Measurements from ENCODE around the gene B3GNT2. TPM values are rescaled to one million over a fixed set of nuclear protein-coding genes. Genes with fewer than 3 reads are reported as not detected.
A peak's percentile ranks its signal among the peaks of the same experiment; 100 is the strongest.

The B3GNT2 gene
- total and polyA plus RNA-seq, 2 of the 4 experiments (the other 2 are of a cell fraction): 5.0 to 11.1 TPM

DNA sequence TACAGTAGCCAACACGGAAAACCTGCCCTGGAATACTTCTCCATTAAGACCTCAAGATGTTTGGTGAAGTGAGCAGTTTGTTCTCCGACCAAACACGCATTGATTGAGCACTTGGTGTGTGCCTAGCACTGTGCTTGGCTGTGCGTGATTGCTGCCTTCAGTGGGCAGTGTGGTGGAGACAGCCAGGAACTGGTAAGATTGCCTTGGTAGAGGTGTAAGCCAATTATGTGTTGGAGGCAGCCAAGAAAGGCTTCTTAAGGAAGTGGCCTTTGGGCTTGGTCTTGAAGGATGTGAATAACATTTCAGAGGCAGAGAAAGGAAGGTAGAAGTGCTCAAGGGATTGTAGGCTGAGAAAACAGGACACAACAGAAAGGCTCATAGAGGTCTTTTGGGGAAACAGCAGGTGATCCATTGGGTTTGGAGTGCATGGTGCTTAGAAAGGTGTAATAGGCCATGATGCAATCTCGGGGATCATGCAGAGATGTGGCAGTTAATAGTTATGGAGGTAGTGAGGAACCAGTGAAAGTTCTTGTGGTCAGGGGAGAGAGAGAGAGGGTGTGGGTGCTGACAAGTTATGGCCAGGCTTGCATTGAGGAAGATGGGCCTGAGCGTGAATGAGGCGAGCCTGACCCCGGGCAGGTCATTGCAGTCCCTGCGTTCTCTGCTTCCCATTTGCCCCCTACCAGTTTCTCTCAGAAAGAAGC is 6.3 kb downstream of the B3GNT2 start:
- peaks cover 6% of the 10 kb centered on the region for H3K4me1 ChIP-seq (ENCODE audit: control insufficient read depth, insufficient read depth, low read length)
- H3K23ac ChIP-seq (ENCODE audit: low read depth, low read length): no peak overlapping the region
- no peak overlapping the region for H3K4ac ChIP-seq (ENCODE audit: low read depth, low read length)
- ATAC-seq (ENCODE audit: low read depth) (no peak), DNase-seq (no peak)
- no TSS peak for BruUV-seq (replicated peaks)
- H2BK15ac ChIP-seq (ENCODE audit: low read depth, low read length): no peak overlapping the region
- CTCF ChIA-PET: no interaction called here
- no peak overlapping the region for H2AK5ac ChIP-seq (ENCODE audit: low read depth, low read length)
- no peak overlapping the region for H3K4me3 ChIP-seq (ENCODE audit: insufficient read depth, low read depth, low read length)
- H3K27ac ChIP-seq (ENCODE audit: insufficient read depth, low read length): no peak overlapping the region; the same call in 1 of the 2 replicates
- H3K4me2 ChIP-seq (ENCODE audit: low read depth, low read length): no peak overlapping the region; the same call in 1 of the 2 replicates
- no peak overlapping the region for H3K9ac ChIP-seq (ENCODE audit: low read depth, low read length)
- 93% methylated on average over 2 of the region's 9 CpGs; no CpG with 5 or more reads in 1 of the 2 experiments for WGBS, 2 experiments (ENCODE audit: extremely low coverage in 2 of 2, insufficient read length in 1 of 2)
- H3K36me3 ChIP-seq (ENCODE audit: control insufficient read depth, insufficient read depth, low read length): no peaks in the 10 kb centered on the region
- H2BK20ac ChIP-seq (ENCODE audit: low read depth, low read length): no peak overlapping the region
- H3K9me3 ChIP-seq (ENCODE audit: control insufficient read depth, insufficient read depth, low read length): no peaks in the 10 kb centered on the region
- no peak overlapping the region; the same call in 1 of the 2 replicates for H3K14ac ChIP-seq (replicated peaks; ENCODE audit: low read depth, low read length)
- peaks cover 34 to 60% of the 10 kb centered on the region in 2 experiments for H3K79me1 ChIP-seq (ENCODE audit: low read depth in 1 of 2, low read length in 2 of 2)
- H3K27me3 ChIP-seq (ENCODE audit: control insufficient read depth, insufficient read depth, low read length): no peaks in the 10 kb centered on the region
- in situ Hi-C loops (cut with MboI; ENCODE audit: low sequenced_read_pairs) (no loop called here), dilution Hi-C loops (cut with HindIII; ENCODE audit: low sequenced_read_pairs, unreplicated experiment) (no loop called here), intact Hi-C loops (cut with micrococcal nuclease) (no loop called here)
- no peak overlapping the region for H2AFZ ChIP-seq (replicated peaks; ENCODE audit: low read length, poor library complexity)
- H4K91ac ChIP-seq (ENCODE audit: insufficient read depth, low read depth, low read length): no peak overlapping the region
- no peak overlapping the region for H2BK5ac ChIP-seq (ENCODE audit: low read depth, low read length, poor library complexity, severe bottlenecking)
- H4K20me1 ChIP-seq (ENCODE audit: insufficient read depth, low read length): peaks cover 33% of the 10 kb centered on the region
- H2AK9ac ChIP-seq (replicated peaks; ENCODE audit: low read depth, low read length, poor library complexity): no peak overlapping the region
- H2BK120ac ChIP-seq (ENCODE audit: low read depth, low read length): no peak overlapping the region
- peaks cover 6% of the 10 kb centered on the region; the same call in 1 of the 2 replicates for H3K9me1 ChIP-seq (ENCODE audit: insufficient read depth, low read length)
- H3K18ac ChIP-seq (ENCODE audit: low read depth, low read length): 0 out of 2 replicates have a peak overlapping the region, but pooled peaks have one; percentile 16
- POLR2A ChIA-PET (ENCODE audit: unreplicated experiment): no interaction called here
- H3K56ac ChIP-seq (ENCODE audit: extremely low read depth, insufficient read depth, low read length): no peak overlapping the region
- no peak overlapping the region for H4K8ac ChIP-seq (ENCODE audit: low read depth in 2 of 2, low read length in 2 of 2)
- H4K5ac ChIP-seq (ENCODE audit: low read depth, low read length): no peak overlapping the region; the same call in 1 of the 2 replicates
- TF ChIP-seq, protein P1, sequence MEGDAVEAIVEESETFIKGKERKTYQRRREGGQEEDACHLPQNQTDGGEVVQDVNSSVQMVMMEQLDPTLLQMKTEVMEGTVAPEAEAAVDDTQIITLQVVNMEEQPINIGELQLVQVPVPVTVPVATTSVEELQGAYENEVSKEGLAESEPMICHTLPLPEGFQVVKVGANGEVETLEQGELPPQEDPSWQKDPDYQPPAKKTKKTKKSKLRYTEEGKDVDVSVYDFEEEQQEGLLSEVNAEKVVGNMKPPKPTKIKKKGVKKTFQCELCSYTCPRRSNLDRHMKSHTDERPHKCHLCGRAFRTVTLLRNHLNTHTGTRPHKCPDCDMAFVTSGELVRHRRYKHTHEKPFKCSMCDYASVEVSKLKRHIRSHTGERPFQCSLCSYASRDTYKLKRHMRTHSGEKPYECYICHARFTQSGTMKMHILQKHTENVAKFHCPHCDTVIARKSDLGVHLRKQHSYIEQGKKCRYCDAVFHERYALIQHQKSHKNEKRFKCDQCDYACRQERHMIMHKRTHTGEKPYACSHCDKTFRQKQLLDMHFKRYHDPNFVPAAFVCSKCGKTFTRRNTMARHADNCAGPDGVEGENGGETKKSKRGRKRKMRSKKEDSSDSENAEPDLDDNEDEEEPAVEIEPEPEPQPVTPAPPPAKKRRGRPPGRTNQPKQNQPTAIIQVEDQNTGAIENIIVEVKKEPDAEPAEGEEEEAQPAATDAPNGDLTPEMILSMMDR (conservative IDR thresholded peaks at IDR 0.05; ENCODE audit: low read depth, low read length): no peak
- TF ChIP-seq BHLHE40 (IDR thresholded peaks at IDR 0.05; ENCODE audit: low read depth, low read length) (no peak), MAZ (IDR thresholded peaks at IDR 0.05; ENCODE audit: borderline replicate concordance, low read depth, low read length) (no peak), FOS (IDR thresholded peaks at IDR 0.05; ENCODE audit: low read depth, low read length) (no peak), SMC3 (IDR thresholded peaks at IDR 0.05; ENCODE audit: low read depth, low read length) (no peak), MAFK (IDR thresholded peaks at IDR 0.05; ENCODE audit: low read depth, low read length) (no peak), CHD1 (IDR thresholded peaks at IDR 0.05; ENCODE audit: low read depth, low read length) (no peak), MXI1 (IDR thresholded peaks at IDR 0.05; ENCODE audit: borderline replicate concordance, low read depth, low read length) (no peak), RAD21 (IDR thresholded peaks at IDR 0.05; ENCODE audit: low read length) (no peak), POLR2A (IDR thresholded peaks at IDR 0.05; ENCODE audit: low read depth, low read length) (no peak), RCOR1 (IDR thresholded peaks at IDR 0.05; ENCODE audit: insufficient replicate concordance, low read length) (no peak), CEBPB (IDR thresholded peaks at IDR 0.05; ENCODE audit: low read depth, low read length) (no peak), RFX5 (IDR thresholded peaks at IDR 0.05; ENCODE audit: low read depth, low read length) (no peak)
- TF ChIP-seq, protein P2, sequence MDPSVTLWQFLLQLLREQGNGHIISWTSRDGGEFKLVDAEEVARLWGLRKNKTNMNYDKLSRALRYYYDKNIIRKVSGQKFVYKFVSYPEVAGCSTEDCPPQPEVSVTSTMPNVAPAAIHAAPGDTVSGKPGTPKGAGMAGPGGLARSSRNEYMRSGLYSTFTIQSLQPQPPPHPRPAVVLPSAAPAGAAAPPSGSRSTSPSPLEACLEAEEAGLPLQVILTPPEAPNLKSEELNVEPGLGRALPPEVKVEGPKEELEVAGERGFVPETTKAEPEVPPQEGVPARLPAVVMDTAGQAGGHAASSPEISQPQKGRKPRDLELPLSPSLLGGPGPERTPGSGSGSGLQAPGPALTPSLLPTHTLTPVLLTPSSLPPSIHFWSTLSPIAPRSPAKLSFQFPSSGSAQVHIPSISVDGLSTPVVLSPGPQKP (IDR thresholded peaks at IDR 0.05; ENCODE audit: borderline replicate concordance, low read depth, low read length): no peak
- TF ChIP-seq, protein P3, sequence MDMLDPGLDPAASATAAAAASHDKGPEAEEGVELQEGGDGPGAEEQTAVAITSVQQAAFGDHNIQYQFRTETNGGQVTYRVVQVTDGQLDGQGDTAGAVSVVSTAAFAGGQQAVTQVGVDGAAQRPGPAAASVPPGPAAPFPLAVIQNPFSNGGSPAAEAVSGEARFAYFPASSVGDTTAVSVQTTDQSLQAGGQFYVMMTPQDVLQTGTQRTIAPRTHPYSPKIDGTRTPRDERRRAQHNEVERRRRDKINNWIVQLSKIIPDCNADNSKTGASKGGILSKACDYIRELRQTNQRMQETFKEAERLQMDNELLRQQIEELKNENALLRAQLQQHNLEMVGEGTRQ (IDR thresholded peaks at IDR 0.05; ENCODE audit: low read depth, low read length): no peak
